ENCODE data around the gene LRRC36.

LRRC36 gene

DNA sequence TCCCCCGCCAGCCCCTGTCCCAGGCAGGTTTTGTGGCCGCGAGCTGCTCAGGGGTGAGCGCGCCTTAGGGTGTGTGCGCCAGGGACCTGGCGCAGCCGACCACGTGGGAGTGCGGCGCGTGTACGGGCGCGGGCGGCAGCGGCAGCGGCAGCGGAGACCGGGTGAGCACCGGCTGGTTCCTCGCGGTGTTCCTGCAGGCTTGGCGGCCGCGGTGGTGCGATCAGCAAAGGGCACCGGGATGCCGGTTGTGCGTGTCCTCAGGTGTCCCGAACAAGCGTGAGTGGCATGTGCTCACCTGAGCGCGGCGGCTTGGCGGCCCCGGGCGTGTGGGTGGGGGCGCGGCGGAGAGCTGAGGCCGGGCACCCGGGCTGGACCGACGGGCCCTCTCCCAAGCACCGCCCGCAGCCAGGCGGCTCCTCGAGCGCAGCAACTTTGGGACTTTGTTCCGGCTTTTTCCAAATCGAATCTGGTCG, 103.9 kb downstream of the LRRC36 start:
- Histone ChIP-seq H3K27ac (replicated peaks) (no peak overlapping the region), H3K27me3 (ENCODE audit: insufficient read depth, poor library complexity, severe bottlenecking) (peaks cover 26% of the 10 kb centered on the region), H3K4me3 (replicated peaks; ENCODE audit: insufficient read depth, low read length) (peak overlapping the region; percentile 30)

DNA sequence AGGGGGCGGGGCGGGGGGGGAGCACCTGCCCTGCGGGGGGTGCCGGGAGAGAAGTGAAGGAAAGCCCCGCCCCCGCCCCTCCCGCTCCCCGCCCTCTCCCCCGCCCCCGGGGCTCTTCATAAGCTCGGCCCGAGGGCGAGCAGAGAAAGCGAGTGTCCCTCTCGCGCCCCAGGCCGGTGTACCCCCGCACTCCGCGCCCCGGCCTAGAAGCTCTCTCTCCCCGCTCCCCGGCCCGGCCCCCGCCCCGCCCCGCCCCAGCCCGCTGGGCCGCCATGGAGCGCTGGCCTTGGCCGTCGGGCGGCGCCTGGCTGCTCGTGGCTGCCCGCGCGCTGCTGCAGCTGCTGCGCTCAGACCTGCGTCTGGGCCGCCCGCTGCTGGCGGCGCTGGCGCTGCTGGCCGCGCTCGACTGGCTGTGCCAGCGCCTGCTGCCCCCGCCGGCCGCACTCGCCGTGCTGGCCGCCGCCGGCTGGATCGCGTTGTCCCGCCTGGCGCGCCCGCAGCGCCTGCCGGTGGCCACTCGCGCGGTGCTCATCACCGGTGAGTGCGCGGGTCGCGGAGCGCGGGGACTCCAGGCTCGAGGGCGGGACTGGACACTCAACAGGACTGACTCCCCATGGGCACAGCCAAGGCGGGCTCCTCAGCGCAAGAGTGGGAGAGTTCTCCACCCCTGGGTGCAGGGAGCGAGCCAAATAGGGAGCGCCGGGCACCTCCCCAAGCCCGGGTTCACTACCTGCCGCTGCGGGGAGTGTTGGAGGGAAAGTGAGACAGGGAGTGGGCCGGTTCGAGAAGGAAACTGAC, 104.6 kb downstream of the LRRC36 start, which contains the start of gene HSD11B2:
Gene HSD11B2 (plus strand): TSS at position 145 of the 798 bp plus-strand sequence. CDS start 128 bp downstream, at position 273.
- H3K27me3 ChIP-seq (ENCODE audit: insufficient read depth, poor library complexity, severe bottlenecking) = peaks cover 21% of the 10 kb centered on the region
- H3K27ac ChIP-seq (replicated peaks) = no peak within 1 kb of the TSS
- H3K4me3 ChIP-seq (replicated peaks; ENCODE audit: insufficient read depth, low read length) = peak within 1 kb of the TSS; percentile 30
- TF ChIP-seq SPI1 (IDR thresholded peaks at IDR 0.05; ENCODE audit: borderline replicate concordance, low read depth) = no peak
- TF ChIP-seq, protein P1, sequence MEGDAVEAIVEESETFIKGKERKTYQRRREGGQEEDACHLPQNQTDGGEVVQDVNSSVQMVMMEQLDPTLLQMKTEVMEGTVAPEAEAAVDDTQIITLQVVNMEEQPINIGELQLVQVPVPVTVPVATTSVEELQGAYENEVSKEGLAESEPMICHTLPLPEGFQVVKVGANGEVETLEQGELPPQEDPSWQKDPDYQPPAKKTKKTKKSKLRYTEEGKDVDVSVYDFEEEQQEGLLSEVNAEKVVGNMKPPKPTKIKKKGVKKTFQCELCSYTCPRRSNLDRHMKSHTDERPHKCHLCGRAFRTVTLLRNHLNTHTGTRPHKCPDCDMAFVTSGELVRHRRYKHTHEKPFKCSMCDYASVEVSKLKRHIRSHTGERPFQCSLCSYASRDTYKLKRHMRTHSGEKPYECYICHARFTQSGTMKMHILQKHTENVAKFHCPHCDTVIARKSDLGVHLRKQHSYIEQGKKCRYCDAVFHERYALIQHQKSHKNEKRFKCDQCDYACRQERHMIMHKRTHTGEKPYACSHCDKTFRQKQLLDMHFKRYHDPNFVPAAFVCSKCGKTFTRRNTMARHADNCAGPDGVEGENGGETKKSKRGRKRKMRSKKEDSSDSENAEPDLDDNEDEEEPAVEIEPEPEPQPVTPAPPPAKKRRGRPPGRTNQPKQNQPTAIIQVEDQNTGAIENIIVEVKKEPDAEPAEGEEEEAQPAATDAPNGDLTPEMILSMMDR (IDR thresholded peaks at IDR 0.05; ENCODE audit: insufficient read depth, low read length) = no peak
- TF ChIP-seq POLR2AphosphoS5 (IDR thresholded peaks at IDR 0.05; ENCODE audit: low read depth) = no peak
- TF ChIP-seq GABPA (IDR thresholded peaks at IDR 0.05; ENCODE audit: low read depth) = no peak
- TF ChIP-seq, protein P2, sequence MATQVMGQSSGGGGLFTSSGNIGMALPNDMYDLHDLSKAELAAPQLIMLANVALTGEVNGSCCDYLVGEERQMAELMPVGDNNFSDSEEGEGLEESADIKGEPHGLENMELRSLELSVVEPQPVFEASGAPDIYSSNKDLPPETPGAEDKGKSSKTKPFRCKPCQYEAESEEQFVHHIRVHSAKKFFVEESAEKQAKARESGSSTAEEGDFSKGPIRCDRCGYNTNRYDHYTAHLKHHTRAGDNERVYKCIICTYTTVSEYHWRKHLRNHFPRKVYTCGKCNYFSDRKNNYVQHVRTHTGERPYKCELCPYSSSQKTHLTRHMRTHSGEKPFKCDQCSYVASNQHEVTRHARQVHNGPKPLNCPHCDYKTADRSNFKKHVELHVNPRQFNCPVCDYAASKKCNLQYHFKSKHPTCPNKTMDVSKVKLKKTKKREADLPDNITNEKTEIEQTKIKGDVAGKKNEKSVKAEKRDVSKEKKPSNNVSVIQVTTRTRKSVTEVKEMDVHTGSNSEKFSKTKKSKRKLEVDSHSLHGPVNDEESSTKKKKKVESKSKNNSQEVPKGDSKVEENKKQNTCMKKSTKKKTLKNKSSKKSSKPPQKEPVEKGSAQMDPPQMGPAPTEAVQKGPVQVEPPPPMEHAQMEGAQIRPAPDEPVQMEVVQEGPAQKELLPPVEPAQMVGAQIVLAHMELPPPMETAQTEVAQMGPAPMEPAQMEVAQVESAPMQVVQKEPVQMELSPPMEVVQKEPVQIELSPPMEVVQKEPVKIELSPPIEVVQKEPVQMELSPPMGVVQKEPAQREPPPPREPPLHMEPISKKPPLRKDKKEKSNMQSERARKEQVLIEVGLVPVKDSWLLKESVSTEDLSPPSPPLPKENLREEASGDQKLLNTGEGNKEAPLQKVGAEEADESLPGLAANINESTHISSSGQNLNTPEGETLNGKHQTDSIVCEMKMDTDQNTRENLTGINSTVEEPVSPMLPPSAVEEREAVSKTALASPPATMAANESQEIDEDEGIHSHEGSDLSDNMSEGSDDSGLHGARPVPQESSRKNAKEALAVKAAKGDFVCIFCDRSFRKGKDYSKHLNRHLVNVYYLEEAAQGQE (IDR thresholded peaks at IDR 0.05; ENCODE audit: insufficient replicate concordance, low read depth) = no peak
- DNase-seq (ENCODE audit: low read depth in 1 of 2, low spot score in 1 of 2) = no peak

More for the DNA sequence above, 103.9 kb downstream of the LRRC36 start:
- DNase-seq (ENCODE audit: low read depth in 1 of 2, low spot score in 1 of 2) = no peak
- TF ChIP-seq POLR2AphosphoS5 (IDR thresholded peaks at IDR 0.05; ENCODE audit: low read depth) = no peak
- TF ChIP-seq, protein P1 (IDR thresholded peaks at IDR 0.05; ENCODE audit: insufficient read depth, low read length) = no peak

DNA sequence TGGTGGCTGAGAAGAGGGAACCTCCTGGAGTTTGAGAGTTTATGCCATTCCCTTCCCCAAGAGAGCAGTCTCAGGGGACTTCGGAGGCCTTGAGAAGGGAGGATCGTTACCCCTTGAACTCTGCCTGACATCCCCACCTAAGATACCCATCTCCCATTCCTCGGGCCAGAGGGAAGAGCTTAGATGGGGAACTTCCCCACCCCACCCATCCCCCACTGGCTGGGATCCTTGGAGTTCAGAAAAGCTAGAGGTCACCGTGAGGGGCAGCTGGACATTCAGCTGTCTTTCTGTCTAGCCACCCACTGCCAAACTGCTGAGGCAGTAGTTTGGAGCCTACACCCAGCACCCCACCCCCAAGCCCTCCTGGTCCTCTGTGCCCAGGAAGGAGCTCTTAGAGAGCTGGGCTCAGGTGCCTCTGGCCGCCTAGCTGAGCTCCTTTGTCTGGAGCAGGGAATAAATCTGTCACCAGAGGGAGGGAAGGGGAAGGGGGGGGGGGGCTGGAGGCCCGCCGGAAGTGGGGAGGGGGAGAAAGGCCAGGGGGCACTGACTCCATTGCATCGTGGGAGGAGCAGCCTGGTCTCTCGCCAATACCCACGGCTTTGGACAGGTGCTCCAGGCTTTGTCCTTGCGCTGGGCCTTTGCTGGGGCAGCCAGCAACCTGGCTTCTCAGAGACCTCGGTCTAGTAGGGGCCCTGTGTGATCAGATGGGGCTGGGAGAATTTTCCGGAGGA, 105.3 kb downstream of the LRRC36 start:
- Histone ChIP-seq H3K4me3 (replicated peaks; ENCODE audit: insufficient read depth, low read length) (no peak overlapping the region), H3K27ac (replicated peaks) (no peak overlapping the region), H3K27me3 (ENCODE audit: insufficient read depth, poor library complexity, severe bottlenecking) (peaks cover 21% of the 10 kb centered on the region)
- DNase-seq (ENCODE audit: low read depth in 1 of 2, low spot score in 1 of 2) = no peak
- TF ChIP-seq, protein P2 (IDR thresholded peaks at IDR 0.05; ENCODE audit: insufficient replicate concordance, low read depth) = no peak
- no peak for TF ChIP-seq SPI1 (IDR thresholded peaks at IDR 0.05; ENCODE audit: borderline replicate concordance, low read depth)

DNA sequence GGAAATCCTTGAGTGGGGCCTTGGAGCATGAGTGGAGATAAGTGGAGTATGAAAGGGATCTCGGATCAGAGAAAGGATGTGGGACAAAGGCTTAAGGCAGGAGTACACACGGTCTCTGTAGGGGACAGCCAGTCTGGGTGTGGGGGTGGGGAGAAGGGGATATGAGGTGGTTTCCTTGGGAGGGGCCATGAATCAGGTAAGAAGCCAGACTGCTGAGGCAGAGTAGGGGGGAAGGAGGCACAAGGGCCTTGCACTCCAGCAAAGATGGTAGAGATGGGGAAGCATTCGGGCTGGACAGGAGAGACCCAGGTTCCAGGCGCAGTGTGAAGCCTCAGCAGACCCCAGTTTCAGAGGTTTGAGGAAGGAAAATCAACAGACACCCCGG, 105.9 kb downstream of the LRRC36 start:
- Histone ChIP-seq H3K4me3 (replicated peaks; ENCODE audit: insufficient read depth, low read length) (no peak overlapping the region), H3K27me3 (ENCODE audit: insufficient read depth, poor library complexity, severe bottlenecking) (peaks cover 21% of the 10 kb centered on the region), H3K27ac (replicated peaks) (no peak overlapping the region)
- TF ChIP-seq GABPA (IDR thresholded peaks at IDR 0.05; ENCODE audit: low read depth) = no peak
- no peak for TF ChIP-seq SPI1 (IDR thresholded peaks at IDR 0.05; ENCODE audit: borderline replicate concordance, low read depth)
- TF ChIP-seq, protein P2 (IDR thresholded peaks at IDR 0.05; ENCODE audit: insufficient replicate concordance, low read depth) = no peak
- no peak for TF ChIP-seq POLR2AphosphoS5 (IDR thresholded peaks at IDR 0.05; ENCODE audit: low read depth)
- TF ChIP-seq, protein P1 (IDR thresholded peaks at IDR 0.05; ENCODE audit: insufficient read depth, low read length) = no peak
- DNase-seq (ENCODE audit: low read depth in 1 of 2, low spot score in 1 of 2) = no peak
